B cell (primary cell): ENCODE data around the gene IQGAP1. TPM values are rescaled to one million over a fixed set of nuclear protein-coding genes. Genes with fewer than 3 reads are reported as not detected.
"Not testable (repeated sequence)": the region's sequence is repeated elsewhere in the genome, so short reads cannot be mapped to it uniquely, and the experiment has no call there.

ENCODE experiments used
- ATAC-seq: fragments of 200-7000 bp; cut with Tn5 transposase; one replicate; pipeline ENCODE4 v1.10.0; 2021; ENCODE audit warnings: low read depth, mild to moderate bottlenecking, moderate number of reproducible peaks, moderate library complexity
- CTCF ChIA-PET: fragments of 350-600 bp; sonication (Branson Sonifier 250); formaldehyde crosslinking; loops from one replicate; lab custom pipeline; 2021; ENCODE audit warnings: antibody characterized with exemption, inconsistent platforms; lab: Charles Lee
- POLR2A ChIA-PET: fragments of 350-600 bp; sonication (Branson Sonifier 250); formaldehyde crosslinking; loops from one replicate; lab custom pipeline; 2021; ENCODE audit warnings: antibody characterized with exemption; lab: Charles Lee
- DNase-seq: peaks from one replicate; pipeline ENCODE4 v3.0.0; 2013
- H2AFZ ChIP-seq: 2 replicates; pipeline ENCODE4 v1.6.1; 2012; ENCODE audit warnings: mild to moderate bottlenecking, low read depth, low read length; ENCODE audit not compliant: insufficient read depth, poor library complexity, severe bottlenecking
- H3K27ac ChIP-seq, 2 donors: 1 replicate in 1 of 2; 2 replicates in 1 of 2; pipeline ENCODE4 v1.5.1; 2012 to 2013; ENCODE audit warnings: low read length in 2 of 2, mild to moderate bottlenecking in 2 of 2, moderate library complexity in 1 of 2
- H3K27me3 ChIP-seq, 4 experiments: fragments of 200-600 bp in 1 of 4; sonication (generic) in 1 of 4; replicated peaks in 1 of 4; 1 replicate in 2 of 4; 2 replicates in 2 of 4; pipeline versions ENCODE4 v1.6.1 to v1.7.0; 2013 to 2016; ENCODE audit warnings: low read length in 3 of 4, mild to moderate bottlenecking in 2 of 4, mixed read lengths in 1 of 4, moderate library complexity in 1 of 4; ENCODE audit not compliant: insufficient read depth in 4 of 4, control insufficient read depth in 3 of 4; ENCODE audit errors: control extremely low read depth in 1 of 4
- H3K36me3 ChIP-seq, 2 experiments: replicated peaks in 1 of 2; 1 replicate in 1 of 2; 2 replicates in 1 of 2; pipeline versions ENCODE4 v1.6.1 to v1.7.1; 2013; ENCODE audit warnings: low read length in 1 of 2; ENCODE audit not compliant: insufficient read depth in 2 of 2, control insufficient read depth in 1 of 2; ENCODE audit errors: control extremely low read depth in 1 of 2, extremely low read depth in 1 of 2
- H3K4me1 ChIP-seq, 2 donors: fragments of 200-600 bp in 1 of 2; sonication (generic) in 1 of 2; 1 replicate in 1 of 2; 2 replicates in 1 of 2; pipeline versions ENCODE4 v1.5.1 to v1.6.1; 2013 to 2017; ENCODE audit warnings: low read length in 2 of 2; ENCODE audit not compliant: control insufficient read depth in 2 of 2, insufficient read depth in 2 of 2
- H3K4me2 ChIP-seq: replicated peaks from 2 replicates; pipeline ENCODE3; 2012; ENCODE audit warnings: mild to moderate bottlenecking, low read depth, low read length; ENCODE audit not compliant: poor library complexity, severe bottlenecking
- H3K4me3 ChIP-seq, 5 experiments: fragments of 200-600 bp in 1 of 5; sonication (generic) in 1 of 5; 1 replicate in 3 of 5; 2 replicates in 2 of 5; pipeline versions ENCODE4 v1.5.1 to v1.7.0; 2011 to 2016; ENCODE audit warnings: low read length in 4 of 5, mild to moderate bottlenecking in 4 of 5, low read depth in 2 of 5, control low read depth in 1 of 5, moderate library complexity in 1 of 5; ENCODE audit not compliant: insufficient read depth in 1 of 5; ENCODE audit errors: control extremely low read depth in 1 of 5, extremely low read depth in 1 of 5
- H3K79me2 ChIP-seq: fragments of 200-600 bp; sonication (generic); one replicate; pipeline ENCODE4 v1.6.0; 2016; ENCODE audit warnings: low read length; ENCODE audit not compliant: control insufficient read depth, insufficient read depth
- H3K9ac ChIP-seq: fragments of 200-600 bp; sonication (generic); 2 replicates; pipeline ENCODE4 v1.6.1; 2017; ENCODE audit warnings: mild to moderate bottlenecking, low read length, moderate library complexity
- H3K9me3 ChIP-seq, 3 donors: one replicate each; pipeline versions ENCODE4 v1.6.1 to v1.7.1; 2013; ENCODE audit warnings: low read length in 2 of 3; ENCODE audit not compliant: control insufficient read depth in 2 of 3, insufficient read depth in 1 of 3; ENCODE audit errors: control extremely low read depth in 1 of 3
- H4K20me1 ChIP-seq: 2 replicates; pipeline ENCODE4 v1.6.0; 2012; ENCODE audit warnings: mild to moderate bottlenecking, low read length; ENCODE audit not compliant: insufficient read depth, control insufficient read depth, poor library complexity, severe bottlenecking
- H3K27ac Mint-ChIP-seq: one replicate; pipeline ENCODE4 v1.8.0; 2021; ENCODE audit warnings: mixed read lengths
- H3K27me3 Mint-ChIP-seq: one replicate; pipeline ENCODE4 v1.8.0; 2021; ENCODE audit warnings: mixed read lengths
- H3K4me1 Mint-ChIP-seq: one replicate; pipeline ENCODE4 v1.8.0; 2021; ENCODE audit warnings: mixed read lengths
- H3K4me3 Mint-ChIP-seq: one replicate; pipeline ENCODE4 v1.8.0; 2021; ENCODE audit warnings: mixed read lengths
- H3K9me3 Mint-ChIP-seq: one replicate; pipeline ENCODE4 v1.8.0; 2022; ENCODE audit warnings: mixed read lengths; ENCODE audit not compliant: insufficient read depth
- CTCF ChIP-seq: fragments of 200-600 bp; IDR thresholded peaks from one replicate; pipeline ENCODE4 v1.8.0; 2022; ENCODE audit warnings: antibody characterized with exemption, mild to moderate bottlenecking
- EZH2 ChIP-seq: IDR thresholded peaks from 2 replicates; pipeline ENCODE4 v1.6.1; 2012; ENCODE audit warnings: borderline replicate concordance, low read depth, mild to moderate bottlenecking, moderate library complexity, low read length; ENCODE audit not compliant: insufficient read depth, poor library complexity, severe bottlenecking
- WGBS: methylation state at CpG from one replicate; pipeline ENCODE4 v1.1.5; 2013; ENCODE audit warnings: missing lambda C conversion rate; ENCODE audit not compliant: insufficient coverage; 5-methylcytosine and 5-hydroxymethylcytosine counted together
- intact Hi-C: fragments of 100-400 bp; cut with micrococcal nuclease; formaldehyde crosslinking; loops from one replicate; pipeline ENCODE4 v1.10.0; 2022
- polyA plus RNA-seq: library from polyadenylated mRNA; depleted of rRNA; stranded (reverse); fragments of >200 nt; gene quantifications from 2 replicates; pipeline ENCODE4 v1.2.3, GENCODE V29; 2012
- total RNA-seq, 2 donors: library from RNA; stranded (reverse); fragments of 120-200 nt in 1 of 2; gene quantifications; 1 replicate in 1 of 2; 2 replicates in 1 of 2; pipeline versions ENCODE4 v1.2.3 to v1.2.4, GENCODE V29; 2013 to 2022

Gene IQGAP1
- total and polyA plus RNA-seq, 2 donors (not counting 1 experiment from before 2014, with no cell fraction given): 49.7 to 216 TPM

GRCh38 chr15:90414408-90415028 lies 26.5 kb downstream of the IQGAP1 start:
- Histone ChIP-seq H3K4me2 (no peak overlapping the region), H2AFZ (no peak overlapping the region), H3K9me3 (peaks cover 0 to under 1% (median 0%) of the 10 kb centered on the region in 3 donors), H3K4me1 (peaks cover 35 to 48% of the 10 kb centered on the region in 2 donors), H3K36me3 (peaks cover 1 to 5% of the 10 kb centered on the region in 2 experiments), H3K4me3 (no peak overlapping the region), H3K79me2 (peaks cover 87% of the 10 kb centered on the region), H4K20me1 (peaks cover 58% of the 10 kb centered on the region), H3K27me3 (no peaks in the 10 kb centered on the region), H3K9ac (no peak overlapping the region), H3K27ac (peak overlapping the region in 1 of 2 donors; percentile 21)
- Mint-ChIP-seq H3K9me3 (no peaks in the 10 kb centered on the region), H3K4me3 (no peak overlapping the region), H3K4me1 (peaks cover 64% of the 10 kb centered on the region), H3K27ac (no peak overlapping the region), H3K27me3 (no peaks in the 10 kb centered on the region)
- no peak for TF ChIP-seq CTCF
- TF ChIP-seq EZH2: no peak
- no peak for ATAC-seq
- 89% methylated on average over 7 of the region's 9 CpGs for WGBS
- intact Hi-C loops: loop anchor here (5.0 kb wide), 1 partner anchor 37 kb away; no protein-coding TSS in a partner anchor
- no peak for DNase-seq
- POLR2A ChIA-PET: no interaction called here
- CTCF ChIA-PET: interaction anchor here (0.9 to 1.6 kb wide), 3 partner anchors 12 to 518 kb away, joined by 3 to 8 read pairs (median 3); partner anchors contain the start of gene HDDC3

DNA sequence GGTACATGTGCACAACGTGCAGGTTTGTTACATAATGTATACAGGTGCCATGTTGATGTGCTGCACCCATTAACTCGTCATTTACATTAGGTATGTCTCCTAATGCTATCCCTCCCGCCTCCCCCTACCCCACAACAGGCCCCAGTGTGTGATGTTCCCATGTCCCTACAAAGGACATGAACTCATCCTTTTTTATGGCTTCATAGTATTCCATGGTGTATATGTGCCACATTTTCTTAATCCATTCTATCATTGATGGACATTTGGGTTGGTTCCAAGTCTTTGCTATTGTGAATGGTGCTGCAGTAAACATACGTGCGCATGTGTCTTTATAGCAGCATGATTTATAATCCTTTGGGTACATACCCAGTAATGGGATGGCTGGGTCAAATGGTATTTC lies 28.0 kb downstream of the IQGAP1 start:
- H3K27ac ChIP-seq, H3K4me3 ChIP-seq, H3K27me3 Mint-ChIP-seq, H3K36me3 ChIP-seq, CTCF ChIA-PET, H2AFZ ChIP-seq, POLR2A ChIA-PET, intact Hi-C loops, H3K9ac ChIP-seq, H3K27me3 ChIP-seq, H3K9me3 Mint-ChIP-seq, H3K4me3 Mint-ChIP-seq, H3K4me2 ChIP-seq, DNase-seq, H3K27ac Mint-ChIP-seq, H3K9me3 ChIP-seq, ATAC-seq: not testable (repeated sequence)
- Histone ChIP-seq H3K4me1 (peaks cover 45 to 56% of the 10 kb centered on the region in 2 donors), H3K79me2 (peaks cover 97% of the 10 kb centered on the region), H4K20me1 (peaks cover 73% of the 10 kb centered on the region)
- WGBS: no CpG with 5 or more reads among the region's 5 CpGs
- peaks cover 70% of the 10 kb centered on the region for H3K4me1 Mint-ChIP-seq
